ENCODE results near the gene TMEM91.
"Not testable (repeated sequence)": the region's sequence is repeated elsewhere in the genome, so short reads cannot be mapped to it uniquely, and the experiment has no call there.

The TMEM91 gene

GRCh38 chr19:41353466-41354342, 22.6 kb upstream of the TMEM91 start, which contains the start of gene TGFB1:
TGFB1 (minus strand) TSS chr19:41353922; CDS start chr19:41353044, 878 bp downstream.
- peak; percentile 93 for DNase-seq (ENCODE audit: low spot score)

GRCh38 chr19:41354343-41354953, 21.9 kb upstream of the TMEM91 start:
- DNase-seq (ENCODE audit: low spot score), result no peak

- DNase-seq (ENCODE audit: low spot score), result no peak
Observed at GRCh38 chr19:41355035-41355434, 21.3 kb upstream of the TMEM91 start.

GRCh38 chr19:41355802-41356201, 20.5 kb upstream of the TMEM91 start:
- no peak for DNase-seq (ENCODE audit: low spot score)

- no peak for DNase-seq (ENCODE audit: low spot score)
Observed at GRCh38 chr19:41356984-41357739, 19.2 kb upstream of the TMEM91 start.

GRCh38 chr19:41357746-41358145, 18.6 kb upstream of the TMEM91 start:
- DNase-seq (ENCODE audit: low spot score), result no peak

- DNase-seq (ENCODE audit: low spot score), result no peak
Observed at GRCh38 chr19:41359741-41360140, 16.6 kb upstream of the TMEM91 start.

GRCh38 chr19:41362143-41362847, 14.0 kb upstream of the TMEM91 start:
- no peak for DNase-seq (ENCODE audit: low spot score)

GRCh38 chr19:41363371-41363752, 13.0 kb upstream of the TMEM91 start:
- no peak for DNase-seq (ENCODE audit: low spot score)

- DNase-seq (ENCODE audit: low spot score), result peak; percentile 96
Observed at GRCh38 chr19:41363753-41364523, 12.4 kb upstream of the TMEM91 start, which contains the start of gene B9D2. B9D2 (minus strand) TSS chr19:41364149; CDS start chr19:41363519, 630 bp downstream.

GRCh38 chr19:41364524-41365391, 11.6 kb upstream of the TMEM91 start:
- no peak for DNase-seq (ENCODE audit: low spot score)

- no peak for DNase-seq (ENCODE audit: low spot score)
Observed at GRCh38 chr19:41366089-41366488, 10.2 kb upstream of the TMEM91 start.

- no peak for DNase-seq (ENCODE audit: low spot score)
Observed at GRCh38 chr19:41367848-41368301, 8.5 kb upstream of the TMEM91 start.

GRCh38 chr19:41369769-41370168, 6.6 kb upstream of the TMEM91 start:
- no peak for DNase-seq (ENCODE audit: low spot score)

- not testable (repeated sequence) for DNase-seq (ENCODE audit: low spot score)
Observed at GRCh38 chr19:41371119-41371518, 5.2 kb upstream of the TMEM91 start.

- DNase-seq (ENCODE audit: low spot score), result no peak
Observed at GRCh38 chr19:41371541-41371940, 4.8 kb upstream of the TMEM91 start.

GRCh38 chr19:41372501-41372900, 3.8 kb upstream of the TMEM91 start:
- DNase-seq (ENCODE audit: low spot score), result no peak

GRCh38 chr19:41373993-41374392, 2.3 kb upstream of the TMEM91 start:
- DNase-seq (ENCODE audit: low spot score), result peak; percentile 91

GRCh38 chr19:41376998-41377365, 649 bp downstream of the TMEM91 start:
- DNase-seq (ENCODE audit: low spot score), result no peak
